ENCODE results near the gene B4GALT6. TPM values are rescaled to one million over a fixed set of nuclear protein-coding genes. Genes with fewer than 3 reads are reported as not detected.

The B4GALT6 gene
- total and polyA plus RNA-seq, 2 of the 8 experiments (the other 6 are each of a cell fraction or from before 2014, with no cell fraction given), result 6.3 to 41.5 TPM

DNA sequence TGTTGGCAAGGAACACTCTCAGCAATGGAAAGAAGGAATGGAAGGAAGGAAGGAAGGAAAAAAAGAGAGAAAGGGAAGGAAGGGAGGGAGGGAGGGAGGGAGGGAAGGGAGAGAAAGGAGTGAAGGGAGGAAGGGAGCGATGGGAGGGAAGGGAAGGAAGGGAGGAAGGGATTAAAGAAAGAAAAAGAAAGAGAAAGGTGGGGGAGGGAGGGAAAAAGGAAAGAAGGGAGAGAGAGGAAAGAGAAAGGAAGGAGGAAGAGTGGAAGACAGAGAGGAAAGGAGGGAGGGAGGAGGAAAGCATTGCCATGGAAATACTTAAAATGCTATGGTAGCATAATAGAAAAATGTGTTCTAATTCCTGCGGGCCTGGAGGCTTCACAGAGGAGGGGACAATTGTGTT, 70.3 kb downstream of the B4GALT6 start:
- no peak overlapping the region for H4K91ac ChIP-seq (replicated peaks; ENCODE audit: insufficient read length, low read length)
- no peak overlapping the region for H3K4me3 ChIP-seq (ENCODE audit: extremely low read depth in 1 of 4, insufficient read depth in 2 of 4, low read depth in 3 of 4, low read length in 4 of 4)
- no peak overlapping the region for H3K9ac ChIP-seq (replicated peaks in 1 of 4; ENCODE audit: extremely low read depth in 1 of 4, low read depth in 3 of 4, low read length in 3 of 4)
- H3K79me2 ChIP-seq (ENCODE audit: control insufficient read depth in 1 of 2, insufficient read depth in 2 of 2, low read length in 2 of 2), result no peaks in the 10 kb centered on the region
- DNase-seq (ENCODE audit: low read depth in 1 of 2, low spot score in 2 of 2), result no peak
- no peaks in the 10 kb centered on the region for H4K20me1 ChIP-seq (replicated peaks in 1 of 2; ENCODE audit: control insufficient read depth in 1 of 2, insufficient read depth in 2 of 2, low read length in 2 of 2)
- no peak overlapping the region for H3K27ac ChIP-seq (ENCODE audit: low read depth, low read length)
- WGBS, 2 experiments (ENCODE audit: extremely low coverage in 1 of 2, insufficient coverage in 1 of 2, insufficient read length in 1 of 2, insufficient replicate concordance in 2 of 2, low coverage in 1 of 2, low lambda C conversion rate in 2 of 2, missing lambda C conversion rate in 1 of 2), result 55 to 80% methylated on average over 1 of the region's 2 CpGs
- CTCF ChIA-PET (ENCODE audit: partially characterized antibody), result interaction anchor here (1.3 kb wide), 1 partner anchor 66 kb away, joined by 4 read pairs; no protein-coding TSS in a partner anchor
- H2BK120ac ChIP-seq (replicated peaks; ENCODE audit: low read depth, low read length), result no peak overlapping the region
- no peaks in the 10 kb centered on the region for H3K23me2 ChIP-seq (ENCODE audit: low read depth, low read length)
- H3K79me1 ChIP-seq (ENCODE audit: low read depth, low read length), result no peaks in the 10 kb centered on the region
- POLR2A ChIA-PET (ENCODE audit: partially characterized antibody), result no interaction called here
- no peak overlapping the region for H4K8ac ChIP-seq (ENCODE audit: extremely low read depth, insufficient read depth, low read length)
- H2AFZ ChIP-seq (ENCODE audit: low read length), result peak overlapping the region; percentile 95; the same call in 1 of the 2 replicates
- no peak overlapping the region for H3K23ac ChIP-seq (ENCODE audit: insufficient read length)
- FAIRE-seq, result no peak
- no peak overlapping the region for H3K14ac ChIP-seq (ENCODE audit: insufficient read length)
- no peaks in the 10 kb centered on the region for H3K36me3 ChIP-seq (ENCODE audit: control insufficient read depth in 2 of 4, insufficient read depth in 4 of 4, low read length in 3 of 4)
- H3K56ac ChIP-seq (replicated peaks; ENCODE audit: insufficient read length, low read depth, low read length), result no peak overlapping the region
- no peak overlapping the region for H2AK5ac ChIP-seq (ENCODE audit: low read depth, low read length)
- no peaks in the 10 kb centered on the region for H3K27me3 ChIP-seq (replicated peaks in 1 of 4; ENCODE audit: control insufficient read depth in 3 of 4, extremely low read depth in 1 of 4, insufficient read depth in 3 of 4, low read length in 3 of 4)
- H3K4me2 ChIP-seq (ENCODE audit: insufficient read depth in 1 of 2, low read depth in 2 of 2, low read length in 2 of 2), result no peak overlapping the region
- H3K9me3 ChIP-seq (ENCODE audit: insufficient read depth in 2 of 2, low read depth in 1 of 2, low read length in 1 of 2), result no peaks in the 10 kb centered on the region
- no peak overlapping the region for H2BK12ac ChIP-seq (ENCODE audit: low read depth, low read length)
- H3K18ac ChIP-seq (ENCODE audit: extremely low read depth, low read length), result no peak overlapping the region
- peaks cover 0 to 6% (median 3%) of the 10 kb centered on the region in 4 experiments; a peak in 4 of 7 replicates for H3K4me1 ChIP-seq (replicated peaks in 1 of 4; ENCODE audit: control insufficient read depth in 3 of 4, insufficient read depth in 4 of 4, low read length in 3 of 4)
- TF ChIP-seq BRCA1 (IDR thresholded peaks at IDR 0.05; ENCODE audit: low read depth, low read length) (no peak), SP1 (IDR thresholded peaks at IDR 0.05; ENCODE audit: low read depth, low read length) (no peak), ASH2L (IDR thresholded peaks at IDR 0.05; ENCODE audit: low read length) (no peak), CHD1 (IDR thresholded peaks at IDR 0.05; ENCODE audit: low read depth, low read length) (no peak), SRF (IDR thresholded peaks at IDR 0.05; ENCODE audit: low read depth, low read length) (no peak), SUZ12 (IDR thresholded peaks at IDR 0.05; ENCODE audit: low read length) (no peak), HDAC6 (IDR thresholded peaks at IDR 0.05; ENCODE audit: low read depth, low read length) (no peak)
- no peak overlapping the region for H3K4ac ChIP-seq (replicated peaks; ENCODE audit: insufficient read length, low read depth, low read length)
- H2BK15ac ChIP-seq (ENCODE audit: low read length), result no peak overlapping the region
- no peak overlapping the region for H2BK5ac ChIP-seq (ENCODE audit: low read depth, low read length)
- H2BK20ac ChIP-seq (ENCODE audit: low read length), result no peak overlapping the region
- H4K5ac ChIP-seq (ENCODE audit: insufficient read length, low read depth, low read length), result no peak overlapping the region

All from H1 (cell line).